ENCODE results near the gene OGG1.

OGG1 gene

GRCh38 chr3:9749645-9750555, at the start of gene OGG1:
Gene OGG1 (plus strand): TSS chr3:9749952. CDS start chr3:9750287, 335 bp downstream.
- DNase-seq (ENCODE audit: low read depth), result peak; percentile 100

DNA sequence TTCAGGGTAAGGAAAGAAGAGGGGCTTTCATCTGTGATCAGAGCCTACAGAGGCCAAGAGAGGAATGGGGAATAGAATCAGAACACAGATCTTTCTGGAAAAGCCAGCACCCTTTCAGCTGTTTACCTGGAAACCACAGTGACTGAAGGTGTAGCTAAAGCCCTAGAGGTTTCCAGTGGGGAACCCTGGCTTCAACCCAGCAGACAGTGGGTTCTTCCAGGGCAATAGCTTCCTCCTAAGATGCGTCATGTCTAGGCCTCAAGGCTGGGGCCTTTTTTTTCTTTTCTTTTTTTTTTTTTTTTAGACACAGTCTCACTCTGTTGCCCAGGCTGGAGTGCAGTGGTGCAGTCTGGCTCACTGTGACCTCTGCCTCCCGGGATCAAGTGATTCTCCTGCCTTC, 49.2 kb upstream of the OGG1 start:
- DNase-seq (ENCODE audit: low read depth), result no peak

GRCh38 chr3:9701006-9701405, 48.7 kb upstream of the OGG1 start:
- no peak for DNase-seq (ENCODE audit: low read depth)

GRCh38 chr3:9701711-9702110, 48.0 kb upstream of the OGG1 start:
- no peak for DNase-seq (ENCODE audit: low read depth)

DNA sequence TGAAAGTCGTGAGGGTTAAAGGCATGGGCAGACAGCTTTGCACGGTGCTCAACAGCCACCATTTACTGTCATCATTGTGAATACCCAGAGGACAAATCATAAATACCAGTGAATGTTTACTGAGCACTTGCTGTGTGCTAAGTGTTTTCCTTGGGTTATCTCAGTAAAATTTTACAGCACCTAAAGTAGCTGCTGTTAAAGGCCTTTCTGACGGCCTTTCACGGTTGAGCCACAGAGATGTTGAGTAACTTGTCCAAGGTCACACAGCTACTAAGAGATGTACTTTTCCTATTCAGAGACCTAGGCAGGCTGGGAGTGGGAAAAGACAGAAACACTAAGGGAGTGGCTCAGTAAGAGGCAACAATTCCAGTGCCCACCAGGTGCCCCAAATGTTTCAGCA, 46.5 kb upstream of the OGG1 start:
- DNase-seq (ENCODE audit: low read depth), result no peak

DNA sequence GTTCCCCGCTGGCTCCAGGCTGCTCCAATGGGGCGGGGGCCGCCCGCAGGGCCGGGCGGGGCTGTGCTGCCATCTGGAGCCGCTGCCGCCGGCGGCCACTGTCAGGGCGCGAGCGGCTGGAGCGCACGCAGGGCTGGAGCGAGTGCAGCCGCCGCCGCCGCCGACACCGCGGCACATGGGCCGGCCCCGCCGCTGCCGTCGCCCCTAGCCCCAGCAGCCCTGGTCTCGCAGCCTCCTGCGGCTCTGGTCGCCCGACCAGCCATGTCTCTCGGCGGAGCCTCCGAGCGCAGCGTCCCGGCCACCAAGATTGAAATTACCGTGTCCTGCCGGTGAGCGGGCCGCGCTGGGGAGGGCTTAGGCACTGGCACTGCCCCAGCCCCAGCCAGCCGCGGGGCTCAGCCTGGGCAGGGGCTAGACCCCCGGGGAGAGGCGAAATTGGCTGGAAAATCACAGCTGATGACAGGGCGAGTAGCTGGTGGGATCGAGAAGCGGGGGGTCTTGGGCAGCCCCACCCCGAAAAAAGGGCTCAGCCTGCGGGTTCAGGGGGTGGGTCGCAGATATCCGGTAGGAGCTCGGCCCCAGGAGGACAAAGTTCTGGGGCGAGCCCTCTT, 45.9 kb upstream of the OGG1 start, which contains the start of gene CPNE9:
TSS of gene CPNE9 (plus strand) at position 98 of the 611 bp plus-strand sequence. CDS start at position 262, 164 bp downstream.
- DNase-seq (ENCODE audit: low read depth), result no peak

- DNase-seq (ENCODE audit: low read depth), result peak; percentile 48
Observed at GRCh38 chr3:9704347-9705322, 45.1 kb upstream of the OGG1 start.

- no peak for DNase-seq (ENCODE audit: low read depth)
Observed at GRCh38 chr3:9710174-9710739, 39.5 kb upstream of the OGG1 start.

DNA sequence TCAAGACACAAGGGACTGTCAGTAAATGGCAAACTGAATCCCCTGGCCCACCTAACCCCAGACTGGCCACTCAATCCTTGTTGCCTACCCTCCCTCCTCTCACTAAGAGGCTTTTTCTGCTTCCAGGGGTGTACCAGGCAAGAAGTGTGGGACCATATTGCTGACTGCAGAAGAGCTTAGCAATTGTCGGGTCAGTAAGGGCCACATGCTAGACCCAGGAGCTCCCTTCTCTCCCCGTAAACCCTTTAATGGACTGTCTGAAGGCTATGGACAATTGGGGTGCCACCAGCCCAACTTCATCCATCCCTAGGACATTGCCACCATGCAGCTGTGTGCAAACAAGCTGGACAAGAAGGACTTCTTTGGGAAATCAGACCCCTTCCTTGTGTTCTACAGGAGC, 37.3 kb upstream of the OGG1 start:
- DNase-seq (ENCODE audit: low read depth), result no peak

- DNase-seq (ENCODE audit: low read depth), result no peak
Observed at GRCh38 chr3:9713142-9713541, 36.6 kb upstream of the OGG1 start.

DNA sequence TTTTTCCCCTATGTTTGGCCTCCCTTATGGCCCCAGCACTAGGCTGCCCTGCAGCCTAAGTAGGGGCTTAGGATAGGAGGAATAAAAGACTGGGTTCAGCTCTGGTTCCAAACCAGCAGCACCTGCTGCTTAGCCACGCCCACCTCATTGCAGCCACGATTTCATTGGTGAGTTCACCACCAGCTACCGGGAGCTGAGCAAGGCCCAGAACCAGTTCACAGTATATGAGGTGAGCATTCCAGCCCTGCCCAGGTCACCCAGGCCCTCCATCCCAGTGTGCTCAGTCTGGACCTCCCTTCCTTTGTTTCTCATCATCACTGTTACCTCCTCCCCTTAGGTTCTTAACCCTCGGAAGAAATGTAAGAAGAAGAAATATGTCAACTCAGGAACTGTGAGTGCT, 34.6 kb upstream of the OGG1 start:
- DNase-seq (ENCODE audit: low read depth), result no peak

- DNase-seq (ENCODE audit: low read depth), result peak; percentile 90
Observed at GRCh38 chr3:9715764-9716437, 33.9 kb upstream of the OGG1 start.

GRCh38 chr3:9716801-9717555, 32.8 kb upstream of the OGG1 start:
- DNase-seq (ENCODE audit: low read depth), result no peak

- no peak for DNase-seq (ENCODE audit: low read depth)
Observed at GRCh38 chr3:9717563-9717962, 32.2 kb upstream of the OGG1 start.

GRCh38 chr3:9718118-9718517, 31.6 kb upstream of the OGG1 start:
- DNase-seq (ENCODE audit: low read depth), result no peak

DNA sequence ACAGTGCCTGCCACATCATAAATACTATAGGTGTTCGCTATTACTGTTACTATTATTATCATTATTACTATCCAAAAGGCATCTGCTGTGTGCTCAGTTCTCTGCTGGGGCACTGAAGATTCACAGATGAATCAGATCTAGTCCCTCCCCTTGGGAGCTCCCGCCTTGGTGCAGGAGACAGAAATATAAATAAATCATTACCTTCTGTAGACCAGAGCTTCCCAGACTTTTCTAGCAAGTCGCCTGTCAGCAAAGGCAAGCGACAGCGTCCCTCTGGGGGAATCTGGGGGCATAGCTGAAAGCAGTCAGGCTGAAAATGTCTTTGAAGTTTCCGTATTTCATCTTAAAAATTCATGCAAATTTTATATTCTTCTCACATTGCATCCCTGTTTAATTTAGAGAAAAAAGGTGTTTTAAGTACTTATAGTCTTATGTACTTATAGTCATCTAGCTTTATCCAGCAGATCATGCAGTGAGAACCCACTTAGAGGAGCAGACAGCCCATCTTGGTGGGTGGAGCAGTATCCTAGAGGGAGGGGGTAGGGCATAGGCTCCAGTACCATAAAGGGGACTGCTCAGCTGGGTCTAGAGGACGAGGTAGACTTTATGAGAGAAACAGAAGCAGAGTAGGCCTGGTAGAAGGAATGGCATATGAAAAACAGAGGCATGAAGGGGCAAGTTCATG, 28.6 kb upstream of the OGG1 start:
- DNase-seq (ENCODE audit: low read depth), result peak; percentile 34

DNA sequence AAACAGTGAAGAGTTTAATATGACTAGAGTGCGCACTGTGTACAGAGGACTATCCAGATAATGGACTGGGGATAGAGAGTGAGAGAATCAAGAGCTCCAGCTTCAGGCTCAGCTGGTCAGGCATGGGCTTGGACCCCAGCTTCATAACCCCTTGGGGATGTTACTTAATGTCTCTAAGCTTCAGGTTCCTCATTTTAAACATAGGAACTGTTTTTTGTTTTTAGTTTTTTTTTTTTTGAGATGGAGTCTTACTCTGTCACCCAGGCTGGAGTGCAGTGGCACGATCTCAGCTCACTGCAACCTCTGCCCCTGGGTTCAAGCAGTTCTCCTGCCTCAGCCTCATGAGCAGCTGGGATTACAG, 28.1 kb upstream of the OGG1 start:
- DNase-seq (ENCODE audit: low read depth), result no peak

DNA sequence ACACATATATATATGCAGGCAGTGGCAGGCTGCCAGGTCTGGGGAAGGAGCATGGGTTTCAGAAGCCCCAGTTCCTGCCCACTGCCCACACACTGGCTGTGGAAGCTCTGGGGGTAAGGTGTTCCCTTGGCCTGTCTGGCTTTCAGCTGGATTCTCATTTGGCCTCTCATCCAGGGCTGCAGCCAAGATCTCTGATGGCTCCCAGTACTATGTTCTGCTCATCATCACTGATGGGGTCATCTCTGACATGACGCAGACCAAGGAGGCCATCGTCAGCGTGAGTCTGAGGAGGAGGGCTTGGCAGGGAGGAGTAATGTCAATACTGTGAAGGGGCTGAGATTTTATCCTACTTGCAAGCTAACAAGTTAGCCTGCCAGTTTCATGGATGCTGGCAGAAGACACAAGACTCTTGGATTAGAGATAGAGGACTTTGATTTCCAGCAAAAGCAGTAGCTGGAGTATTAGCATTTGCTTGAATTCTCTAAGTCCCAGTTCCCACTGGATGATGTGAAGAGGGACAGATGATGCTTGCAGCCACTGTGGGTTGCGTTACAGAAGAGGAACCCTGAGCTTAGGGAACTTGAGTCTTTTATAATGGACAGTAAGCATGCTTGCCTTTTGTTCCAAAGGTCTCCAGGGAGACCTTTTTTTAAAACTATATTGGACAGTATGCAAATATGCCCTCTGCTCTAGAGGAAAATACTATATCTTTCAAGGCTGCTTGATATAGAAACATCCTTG, 23.8 kb upstream of the OGG1 start:
- no peak for DNase-seq (ENCODE audit: low read depth)

DNA sequence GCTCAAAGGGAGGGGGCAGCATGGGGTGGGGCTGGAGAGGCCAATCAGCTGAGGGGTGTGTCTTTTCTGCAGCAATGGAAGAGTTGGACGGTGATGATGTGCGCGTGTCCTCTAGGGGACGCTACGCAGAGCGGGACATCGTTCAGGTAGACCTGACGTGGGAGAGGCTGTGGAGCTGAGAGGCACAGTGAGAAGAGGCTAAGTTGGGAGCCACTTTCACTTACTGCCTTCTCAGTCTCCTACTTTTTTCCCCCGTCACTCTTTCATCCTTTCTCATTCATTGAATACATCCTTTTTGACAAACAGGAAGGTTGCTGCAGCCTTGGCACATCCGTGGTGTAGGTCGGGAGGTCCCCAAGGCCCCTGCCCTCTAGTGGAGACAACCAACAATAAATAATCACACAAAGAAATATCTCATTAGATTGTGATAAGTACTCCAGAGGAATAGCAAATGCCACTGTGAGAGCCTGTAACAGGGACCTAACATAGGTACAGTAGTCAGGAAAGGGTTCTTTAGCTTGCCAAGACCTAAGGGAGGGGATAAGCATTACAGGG, 22.6 kb upstream of the OGG1 start:
- peak; percentile 23 for DNase-seq (ENCODE audit: low read depth)

Measured in EH (cell line).